Stimulated activated CD4-positive, alpha-beta T cell treated with anti-CD3 and anti-CD28 coated beads, Interleukin-2, amount 100 ng/mL, for 4 hours (primary cell): Measurements from ENCODE around the gene RTL10.

Experiments used
- DNase-seq: peaks from one replicate; pipeline ENCODE4 v3.0.0-alpha.2; 2020; ENCODE audit warnings: low read depth

RTL10 gene

GRCh38 chr22:19862619-19863246 lies 8.1 kb upstream of the RTL10 start:
- DNase-seq, result no peak

DNA sequence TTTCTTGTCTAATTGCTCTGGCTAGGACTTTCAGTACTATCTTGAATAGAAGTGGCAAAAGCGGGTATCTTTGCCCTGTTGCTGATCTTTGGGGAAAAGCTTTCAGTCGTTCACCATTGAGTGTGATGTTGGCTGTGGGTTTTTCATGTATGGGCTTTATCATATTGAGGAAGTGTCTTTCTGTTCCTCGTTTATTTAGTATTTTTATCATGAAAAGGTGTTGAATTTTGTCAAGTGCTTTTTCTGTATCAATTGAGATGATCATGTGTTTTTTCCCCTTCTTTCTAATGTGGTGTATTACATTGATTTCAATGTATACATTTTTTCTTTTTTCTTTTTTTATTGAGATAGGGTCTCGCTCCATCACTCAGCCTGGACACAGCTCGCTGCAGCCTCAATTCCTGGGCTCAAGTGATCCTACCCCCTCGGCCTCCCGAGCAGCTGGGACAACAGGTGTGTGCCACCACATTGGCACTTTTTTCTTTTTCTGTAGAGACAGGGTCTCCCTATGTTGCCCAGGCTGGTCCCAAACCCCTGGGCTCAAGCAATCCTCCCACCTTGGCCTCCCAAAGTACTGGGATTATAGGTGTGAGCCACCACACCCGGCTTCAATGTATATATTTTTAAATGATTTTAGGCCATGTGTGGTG lies 5.3 kb upstream of the RTL10 start:
- no peak for DNase-seq

GRCh38 chr22:19857382-19857781 lies 2.7 kb upstream of the RTL10 start:
- no peak for DNase-seq

GRCh38 chr22:19855504-19856409 lies 1.1 kb upstream of the RTL10 start:
- peak; percentile 34 for DNase-seq

- no peak for DNase-seq
Measured at GRCh38 chr22:19853879-19854777, 546 bp downstream of the RTL10 start.

DNA sequence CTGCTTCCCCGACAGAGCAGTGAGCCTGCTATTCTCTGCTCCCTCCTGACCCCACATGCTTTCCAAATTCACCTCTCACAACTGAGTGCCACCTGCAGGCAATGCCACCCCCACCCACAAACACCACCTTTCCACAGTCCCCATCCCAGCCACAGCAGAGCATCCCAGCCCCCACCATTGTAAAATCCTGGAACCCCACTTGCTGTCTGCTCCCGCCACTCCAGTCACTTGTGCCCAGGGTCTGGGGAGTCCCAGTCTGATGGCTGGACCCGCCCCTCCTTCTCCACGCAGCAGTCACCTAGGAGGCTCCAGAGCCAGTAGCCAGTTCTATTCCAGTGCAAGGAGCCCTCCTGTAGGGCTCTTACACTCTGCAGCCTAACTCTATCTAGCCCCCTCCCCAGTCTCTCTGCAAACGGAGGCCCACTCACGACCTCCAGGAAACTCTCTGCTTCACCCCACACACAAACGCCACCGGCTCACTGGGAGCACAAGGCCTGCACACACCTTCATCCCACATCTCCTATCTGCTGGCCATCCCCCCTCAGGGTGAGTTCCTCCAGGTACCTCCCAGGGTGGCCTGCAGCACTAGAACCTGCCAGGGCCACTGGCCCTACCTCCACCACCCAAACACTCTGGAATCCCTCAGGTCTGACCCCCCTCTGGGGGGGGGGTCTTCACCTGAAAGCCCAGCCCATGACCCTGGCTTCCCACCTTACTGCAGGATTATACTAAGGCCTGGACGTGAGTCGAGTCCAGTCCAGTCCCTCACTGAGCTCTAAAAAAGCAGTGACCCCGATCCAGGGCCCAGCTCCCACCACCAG lies 1.4 kb downstream of the RTL10 start:
- DNase-seq, result no peak

- no peak for DNase-seq
Measured at GRCh38 chr22:19852177-19852781, 2.4 kb downstream of the RTL10 start.

DNA sequence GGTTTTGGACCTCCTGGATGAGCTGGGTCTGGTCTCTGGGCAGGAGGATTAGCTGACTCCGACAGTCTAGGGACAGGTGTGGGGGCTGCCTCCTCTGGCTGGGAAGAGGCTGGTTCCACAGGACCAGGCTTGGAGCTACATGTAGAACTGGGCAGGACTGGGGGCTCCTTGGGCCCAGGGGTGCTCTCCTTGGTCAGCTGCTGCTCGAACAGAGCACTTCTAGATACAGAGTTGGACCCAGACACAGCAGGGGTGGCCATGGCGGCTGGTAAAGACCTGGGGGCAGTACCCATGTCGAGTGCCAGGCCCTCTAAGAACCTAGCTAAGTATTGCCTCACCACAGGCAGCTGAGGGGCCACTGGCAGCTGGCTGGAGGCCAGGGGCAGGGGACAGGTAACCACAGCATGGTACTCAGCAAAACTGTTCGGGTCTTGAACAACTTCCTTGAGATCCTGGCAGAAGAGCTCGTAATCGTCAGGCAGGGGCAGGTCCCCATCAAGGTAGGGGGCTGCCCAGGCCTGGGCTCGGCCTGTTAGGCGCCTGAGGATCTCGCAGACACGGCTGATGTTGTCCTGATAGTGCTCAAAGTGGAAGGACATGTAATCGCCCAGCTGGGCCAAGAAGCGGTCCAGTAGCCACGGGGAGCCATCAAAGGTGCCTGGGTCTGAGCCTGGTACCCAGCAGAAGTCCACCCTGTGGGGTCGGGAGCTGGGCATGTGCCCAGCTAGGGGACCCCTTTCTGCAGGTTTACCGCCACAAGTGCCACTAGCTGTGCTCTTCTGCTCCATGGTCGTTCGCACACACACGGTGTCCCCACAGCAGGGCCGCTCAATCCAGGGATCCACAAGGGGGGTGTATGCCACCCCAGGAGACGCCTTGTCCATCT lies 3.1 kb downstream of the RTL10 start:
- DNase-seq, result no peak

GRCh38 chr22:19850763-19851109 lies 3.9 kb downstream of the RTL10 start:
- no peak for DNase-seq

DNA sequence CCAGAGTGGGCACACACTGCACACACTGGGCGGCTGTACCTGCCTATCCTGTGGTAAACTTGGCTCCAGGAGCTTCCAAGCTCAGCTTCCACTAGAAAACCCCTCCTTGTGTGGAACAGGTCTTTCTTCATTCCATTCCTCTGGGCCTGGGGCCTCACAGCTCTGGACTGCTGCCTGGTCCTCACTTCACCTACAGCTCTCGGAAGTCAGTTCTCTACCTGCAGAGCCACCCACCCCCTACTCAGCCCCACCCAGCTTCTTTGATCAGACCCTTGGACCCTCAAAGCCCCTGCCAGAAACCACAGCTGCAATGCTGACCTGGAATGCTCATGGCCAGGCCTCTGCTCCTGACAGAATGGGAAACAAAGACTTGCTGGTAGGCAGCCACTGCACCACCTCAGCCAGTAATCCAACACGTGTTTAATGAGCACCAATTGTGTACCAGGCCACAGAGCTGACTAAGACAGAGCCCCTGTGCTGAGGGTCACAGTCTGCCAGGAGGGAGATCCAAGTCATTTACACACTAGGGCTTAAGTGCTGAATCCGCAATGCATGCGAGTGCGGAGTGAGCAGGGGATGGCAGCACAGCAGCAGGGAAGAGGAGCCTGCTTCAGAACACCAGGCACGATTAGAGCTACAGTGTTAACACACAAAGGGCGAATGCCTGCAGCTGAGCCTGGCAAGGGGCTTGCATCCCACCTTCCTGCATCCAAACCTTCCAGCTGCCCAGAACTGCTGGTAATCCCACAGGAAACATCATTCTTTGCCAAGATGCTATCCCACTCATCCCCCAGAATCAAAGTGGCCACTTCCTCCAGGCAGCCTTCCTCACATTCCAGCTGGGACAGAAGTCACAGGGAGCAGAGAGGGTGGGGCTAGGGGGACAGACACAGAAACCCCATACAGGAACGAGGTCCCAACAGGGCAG lies 4.6 kb downstream of the RTL10 start:
- no peak for DNase-seq

- no peak for DNase-seq
Measured at GRCh38 chr22:19848298-19849224, 6.1 kb downstream of the RTL10 start.

DNA sequence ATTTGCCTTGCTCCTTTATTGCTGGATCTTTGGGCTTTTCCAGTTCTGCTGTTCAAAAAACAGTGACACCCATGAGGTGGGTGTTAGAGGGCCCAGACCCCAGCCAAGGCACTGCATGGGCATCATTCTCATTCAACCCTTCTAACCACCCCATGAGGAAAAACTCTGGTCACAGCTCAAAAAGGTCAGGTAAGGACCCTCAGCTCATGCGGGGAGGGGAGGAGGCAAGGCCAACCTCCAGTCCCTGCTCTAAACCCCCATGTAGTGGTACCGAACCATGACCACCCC lies 7.4 kb downstream of the RTL10 start:
- no peak for DNase-seq

DNA sequence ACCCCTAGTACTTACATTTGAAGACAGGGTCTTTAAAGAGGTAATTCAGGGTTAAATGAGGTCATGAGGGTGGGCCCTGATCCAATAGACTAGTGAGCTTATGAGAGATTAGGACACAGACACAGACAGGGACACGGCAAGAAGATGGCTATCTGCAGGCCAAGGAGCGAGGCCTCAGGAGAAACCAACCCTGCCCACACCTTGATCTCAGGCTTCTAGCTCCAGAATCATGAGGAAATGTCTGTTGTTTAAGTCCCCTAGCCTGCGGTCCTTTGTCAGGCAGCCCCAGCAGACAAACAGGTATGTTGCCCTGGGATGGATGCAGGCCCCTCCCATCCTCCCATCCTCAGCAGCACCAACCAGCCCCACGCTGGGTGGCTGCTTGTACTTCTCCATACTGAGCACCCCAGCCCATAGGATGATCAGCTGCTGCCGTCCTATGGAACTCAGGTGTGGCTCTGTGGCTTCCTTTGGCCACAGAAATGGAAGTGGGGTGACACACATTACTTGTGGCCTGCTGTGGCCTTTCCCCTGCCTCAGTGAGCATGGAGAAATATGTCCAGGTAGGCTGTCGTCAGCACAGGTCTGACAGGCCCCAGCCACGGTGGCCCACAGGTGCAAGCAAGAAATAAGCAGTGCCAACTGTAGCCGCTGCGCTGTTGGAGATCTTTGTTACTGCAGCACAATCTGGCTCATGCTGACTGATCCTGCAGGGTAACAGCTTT lies 7.9 kb downstream of the RTL10 start:
- DNase-seq, result no peak

DNA sequence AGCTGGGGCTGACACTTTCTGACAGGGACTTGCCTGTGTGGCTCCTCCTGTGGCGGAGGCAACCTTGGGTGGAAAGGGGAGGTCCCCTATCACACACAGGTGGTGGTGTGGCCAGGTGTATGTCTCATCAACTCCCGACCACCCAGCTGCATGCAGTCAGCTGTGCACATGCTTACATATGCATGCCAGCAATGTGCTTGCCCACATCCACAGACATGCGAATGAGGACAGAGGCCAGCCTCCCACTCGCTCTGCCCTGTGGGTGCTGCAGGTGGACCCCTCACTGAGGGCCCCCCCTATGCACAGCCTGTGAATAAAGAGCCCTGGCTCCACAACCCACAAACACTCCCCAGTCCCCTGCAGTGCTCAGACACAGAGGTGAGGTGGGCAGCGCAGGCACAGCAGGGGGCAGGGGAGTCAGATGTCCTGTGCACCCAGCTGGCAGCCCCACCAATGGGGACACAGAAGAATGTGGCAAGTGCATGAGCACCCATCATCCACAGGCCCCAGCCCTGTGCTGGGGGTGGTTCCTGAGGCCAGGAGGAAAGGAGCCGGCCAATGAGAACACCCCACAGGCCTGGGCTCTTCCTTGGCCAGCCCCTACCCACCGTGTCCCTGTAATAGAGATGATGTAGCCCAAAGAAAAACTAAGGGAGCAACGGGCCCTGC lies 9.5 kb downstream of the RTL10 start:
- no peak for DNase-seq

DNA sequence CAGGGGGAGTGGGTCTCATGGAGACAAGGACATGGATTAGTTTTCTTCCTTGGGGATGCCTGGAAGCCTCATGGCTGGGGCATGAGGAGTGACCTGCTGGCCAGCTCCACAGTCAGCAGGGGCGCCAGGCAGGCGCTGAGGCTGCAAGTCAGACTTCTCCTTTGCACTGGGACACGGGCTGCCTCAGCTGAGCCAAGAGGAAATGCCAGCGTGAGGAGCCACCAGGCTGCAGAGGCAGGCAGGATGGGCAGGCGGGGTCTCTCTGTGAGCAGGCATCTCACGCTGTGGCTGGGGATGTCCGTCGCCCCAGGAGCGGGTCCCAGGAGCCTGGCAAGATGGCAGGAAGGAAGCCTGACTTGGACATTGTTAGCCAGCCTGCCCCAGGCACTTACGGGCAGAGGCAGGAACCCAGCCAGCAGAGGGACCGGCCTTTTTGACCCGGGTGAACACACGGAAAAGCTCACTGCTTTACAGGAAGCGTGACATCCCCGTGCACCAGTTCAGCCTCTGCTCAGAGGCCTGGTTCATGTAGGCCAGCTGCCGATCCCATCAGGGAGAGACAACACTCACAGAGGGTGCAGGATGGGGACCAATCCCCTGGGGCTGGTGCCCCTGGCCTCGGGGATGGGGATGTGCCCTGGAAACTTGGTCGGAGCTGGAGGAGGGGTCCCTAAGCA lies 10.2 kb downstream of the RTL10 start:
- DNase-seq, result no peak

- no peak for DNase-seq
Measured at GRCh38 chr22:19843857-19844376, 10.8 kb downstream of the RTL10 start.
